HTERT RPE-1 (cell line): ENCODE measurements around the gene FLAD1.
"Not testable (repeated sequence)": the region's sequence is repeated elsewhere in the genome, so short reads cannot be mapped to it uniquely, and the experiment has no call there.

Source experiments
- in situ Hi-C: fragments of 300-500 bp; cut with MboI; formaldehyde crosslinking; loops from 4 replicates; pipeline ENCODE4 v1.14.3; 2020; ENCODE audit warnings: low sequenced_read_pairs

The FLAD1 gene

GRCh38 chr1:154988058-154988954 is 5.2 kb downstream of the FLAD1 start:
- in situ Hi-C loops = no loop called here

- in situ Hi-C loops = no loop called here
Measured at GRCh38 chr1:154989195-154989860, 6.2 kb downstream of the FLAD1 start.

DNA sequence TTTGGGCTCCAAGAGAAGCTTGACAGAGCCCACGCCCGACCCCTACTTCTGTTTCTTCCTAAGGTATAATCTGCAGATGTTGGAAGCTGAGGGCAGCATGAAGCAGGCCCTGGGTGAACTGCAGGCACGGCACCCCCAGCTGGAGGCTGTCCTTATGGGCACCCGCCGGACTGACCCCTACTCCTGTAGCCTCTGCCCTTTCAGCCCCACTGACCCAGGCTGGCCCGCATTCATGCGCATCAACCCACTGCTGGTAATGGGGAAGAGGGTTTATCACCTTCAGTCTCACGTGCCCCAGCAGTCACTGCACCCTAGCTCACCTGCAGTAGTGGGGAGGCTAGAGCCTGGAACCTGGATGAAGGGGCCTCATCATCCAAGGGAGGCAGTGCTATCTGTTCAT is 7.1 kb downstream of the FLAD1 start:
- in situ Hi-C loops = no loop called here

DNA sequence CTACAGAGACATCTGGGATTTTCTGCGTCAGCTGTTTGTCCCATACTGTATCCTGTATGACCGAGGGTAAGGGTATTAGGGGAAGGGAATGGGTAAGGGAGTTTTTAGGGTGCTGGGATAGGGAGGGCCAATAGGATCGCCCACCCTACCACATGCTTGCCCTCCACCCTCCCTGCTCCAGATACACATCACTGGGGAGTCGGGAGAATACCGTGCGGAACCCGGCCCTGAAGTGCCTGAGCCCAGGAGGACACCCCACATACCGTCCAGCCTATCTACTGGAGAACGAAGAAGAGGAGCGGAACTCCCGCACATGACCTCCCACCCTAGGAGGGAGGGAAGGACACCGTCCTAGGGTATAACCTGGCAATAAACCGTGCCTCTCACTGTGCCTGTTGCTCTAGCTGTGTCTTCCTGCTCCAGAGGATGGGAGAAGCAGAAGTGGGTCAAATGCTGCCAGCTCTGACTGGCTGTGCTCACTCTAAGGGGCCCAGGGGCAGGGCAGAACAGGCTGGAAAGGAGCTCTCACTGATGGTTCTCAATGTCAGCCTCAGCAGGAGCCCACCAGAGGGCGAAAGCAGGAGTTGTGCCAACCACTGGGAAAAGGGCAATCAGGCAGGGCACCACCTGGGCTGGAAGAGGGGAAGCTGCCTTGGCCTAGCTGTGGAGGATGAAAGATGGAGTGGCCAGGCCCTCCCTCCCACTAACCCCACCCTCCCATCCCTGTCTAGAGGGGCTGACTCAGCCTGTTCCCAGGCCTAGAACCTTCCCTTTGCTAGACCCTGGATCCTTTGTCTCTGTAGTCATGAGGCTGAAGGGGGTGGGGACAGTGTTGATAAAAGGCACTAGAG is 9.8 kb downstream of the FLAD1 start:
- in situ Hi-C loops = no loop called here

DNA sequence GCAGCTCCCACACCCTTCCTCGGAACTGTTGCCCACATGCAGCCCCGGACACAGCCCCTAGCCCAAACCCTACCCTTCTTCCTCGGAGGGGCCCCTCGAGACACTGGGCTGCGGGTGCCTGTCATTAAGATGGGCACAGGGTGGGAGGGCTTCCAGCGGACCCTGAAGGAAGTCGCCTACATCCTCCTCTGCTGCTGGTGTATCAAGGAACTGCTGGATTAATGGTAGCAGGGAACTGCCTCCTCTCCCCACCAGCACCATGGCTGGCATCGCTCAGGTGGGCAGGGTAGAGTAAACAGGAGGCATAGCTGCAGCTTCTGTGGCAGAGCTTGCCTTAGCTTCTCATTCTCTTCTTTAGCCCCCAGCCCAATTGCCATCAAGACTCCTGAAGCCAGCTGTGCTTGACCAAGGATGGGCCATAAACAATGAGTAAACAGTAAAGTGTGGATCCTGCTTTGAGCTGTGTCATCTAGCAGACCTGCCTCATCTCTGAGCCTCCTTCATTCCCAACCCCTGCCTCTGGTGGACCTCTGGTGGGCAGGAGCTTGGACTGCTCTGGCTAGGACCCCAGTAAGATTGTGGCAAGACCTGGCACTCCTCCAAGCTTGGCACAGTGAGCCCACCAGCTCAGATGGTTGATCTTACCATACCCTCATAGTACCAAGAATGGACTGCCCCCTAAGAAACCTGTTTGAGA is 10.6 kb downstream of the FLAD1 start, which contains the start of gene LENEP:
TSS of gene LENEP (plus strand) at position 15 of the 697 bp plus-strand sequence. CDS start at position 37, 22 bp downstream.
- in situ Hi-C loops = no loop called here

DNA sequence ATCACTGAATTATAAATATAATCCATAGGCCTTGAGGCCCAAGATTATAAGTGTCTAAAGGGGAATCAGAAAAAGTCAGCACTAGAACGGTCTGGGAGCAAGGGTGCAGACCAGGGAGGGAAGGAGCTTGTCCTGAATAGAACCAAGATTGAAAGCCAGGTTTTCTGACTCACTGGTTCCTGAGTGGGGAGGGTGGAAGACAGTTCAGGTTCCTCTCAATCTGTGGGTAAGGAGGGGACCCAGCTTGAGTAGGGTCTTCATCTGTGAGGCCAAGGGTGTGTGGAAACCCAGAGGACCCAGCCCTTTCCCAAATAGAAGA is 11.1 kb downstream of the FLAD1 start:
- in situ Hi-C loops = no loop called here

- in situ Hi-C loops = no loop called here
Measured at GRCh38 chr1:154994591-154994990, 11.4 kb downstream of the FLAD1 start.

DNA sequence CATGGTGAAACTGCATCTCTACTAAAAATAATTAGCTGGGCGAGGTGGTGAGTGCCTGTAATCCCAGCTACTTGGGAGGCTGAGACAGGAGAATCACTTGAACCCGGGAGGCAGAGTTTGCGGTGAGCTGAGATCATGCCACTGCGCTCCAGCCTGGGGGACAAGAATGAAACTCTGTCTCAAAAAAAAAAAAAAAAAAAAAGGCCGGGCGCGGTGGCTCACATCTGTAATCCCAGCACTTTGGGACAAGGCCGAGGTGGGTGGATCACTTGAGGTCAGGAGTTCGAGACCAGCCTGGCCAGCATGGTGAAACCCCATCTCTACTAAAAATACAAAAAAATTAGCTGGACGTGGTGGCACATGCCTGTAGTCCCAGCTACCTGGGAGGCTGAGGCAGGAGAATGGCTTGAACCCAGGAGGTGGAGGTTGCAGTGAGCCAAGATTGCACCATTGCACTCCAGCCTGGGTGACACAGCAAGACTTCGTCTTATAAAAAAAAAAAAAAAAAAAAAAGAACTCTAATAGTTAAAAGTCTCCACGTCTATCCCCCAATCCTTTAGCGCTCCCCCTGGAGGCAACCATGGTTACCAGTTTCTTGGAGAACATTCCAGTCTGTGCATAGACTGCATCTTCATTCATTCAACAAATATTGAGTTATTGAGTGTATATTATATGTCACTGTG is 12.3 kb downstream of the FLAD1 start:
- in situ Hi-C loops = not testable (repeated sequence)

DNA sequence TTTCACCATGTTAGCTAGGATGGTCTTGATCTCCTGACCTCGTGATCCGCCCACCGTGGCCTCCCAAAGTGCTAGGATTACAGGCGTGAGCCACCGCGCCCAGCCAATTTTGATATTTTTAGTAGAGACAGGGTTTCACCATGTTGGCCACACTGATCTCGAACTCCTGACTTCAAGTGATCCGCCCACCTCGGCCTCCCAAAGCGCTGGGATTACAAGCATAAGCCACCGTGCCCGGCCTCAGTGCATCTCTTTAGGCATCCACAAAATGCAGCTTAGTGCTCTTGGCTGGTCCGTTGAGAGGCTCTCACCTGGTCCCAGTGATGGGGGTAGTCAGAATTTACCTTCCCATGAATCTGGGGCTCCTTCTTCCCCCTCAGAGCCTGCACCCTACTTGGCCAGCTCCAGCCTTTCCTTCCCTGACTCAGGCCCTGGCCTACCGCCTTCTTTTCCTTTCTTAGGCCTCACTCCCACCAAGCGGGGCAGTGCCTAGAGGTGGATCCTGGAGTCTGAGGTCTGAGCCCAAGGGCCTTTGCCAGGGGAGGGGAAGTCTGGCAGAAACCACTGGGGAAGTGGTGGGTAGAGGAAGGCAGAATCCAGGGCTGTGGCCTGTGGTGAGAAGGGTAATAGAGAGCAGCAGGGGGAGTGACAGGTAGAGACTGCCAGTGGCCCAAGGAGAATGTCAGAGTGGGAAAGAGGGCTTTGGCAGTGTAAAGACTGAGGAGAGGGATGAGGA is 14.0 kb downstream of the FLAD1 start:
- in situ Hi-C loops = no loop called here

GRCh38 chr1:154998201-154998780 is 15.1 kb downstream of the FLAD1 start:
- in situ Hi-C loops = no loop called here

GRCh38 chr1:154998818-154999570 is 15.8 kb downstream of the FLAD1 start:
- in situ Hi-C loops = no loop called here

DNA sequence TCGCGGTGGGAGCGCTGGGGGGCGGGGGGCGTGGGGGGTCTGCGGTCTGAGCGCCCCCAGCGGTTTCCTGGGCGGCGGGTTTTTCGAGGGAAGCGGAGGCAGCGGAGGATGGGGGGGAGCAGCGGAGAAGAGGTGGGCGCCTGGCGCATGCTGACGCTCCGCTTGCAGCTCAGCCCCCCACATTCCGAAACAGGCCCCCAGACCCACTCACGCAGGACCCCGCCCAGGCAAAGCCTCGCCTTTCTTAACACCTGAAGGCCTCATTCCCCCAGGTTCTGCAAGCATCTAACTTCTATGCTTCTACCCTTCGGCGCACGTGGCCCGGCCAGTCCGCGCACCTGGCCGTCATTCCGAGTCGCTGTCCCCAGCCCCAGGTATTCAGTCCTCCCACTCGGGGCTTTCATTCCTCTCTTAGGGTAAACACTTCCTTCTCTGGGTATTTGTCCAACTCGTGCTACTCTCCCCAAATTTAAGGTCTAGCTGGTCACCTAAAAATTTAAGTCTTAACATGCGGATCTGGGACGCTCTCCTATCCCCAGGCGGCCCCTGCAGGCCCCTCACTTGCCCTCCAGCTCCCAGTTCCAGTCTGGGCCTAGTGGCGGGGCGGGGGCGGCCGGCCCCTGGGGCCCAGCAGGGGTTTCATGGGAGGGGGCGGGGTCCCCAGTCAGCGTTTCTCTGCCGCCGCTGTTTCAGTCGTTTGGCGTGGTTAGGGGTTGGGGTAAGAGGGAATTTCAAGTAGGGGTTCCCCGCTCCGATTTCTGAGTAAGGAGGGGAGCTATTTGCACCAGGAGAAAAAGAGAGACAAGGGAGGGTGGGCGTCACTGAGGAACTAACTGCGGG is 16.6 kb downstream of the FLAD1 start:
- in situ Hi-C loops = no loop called here

GRCh38 chr1:155000411-155000725 is 17.2 kb downstream of the FLAD1 start:
- in situ Hi-C loops = no loop called here

DNA sequence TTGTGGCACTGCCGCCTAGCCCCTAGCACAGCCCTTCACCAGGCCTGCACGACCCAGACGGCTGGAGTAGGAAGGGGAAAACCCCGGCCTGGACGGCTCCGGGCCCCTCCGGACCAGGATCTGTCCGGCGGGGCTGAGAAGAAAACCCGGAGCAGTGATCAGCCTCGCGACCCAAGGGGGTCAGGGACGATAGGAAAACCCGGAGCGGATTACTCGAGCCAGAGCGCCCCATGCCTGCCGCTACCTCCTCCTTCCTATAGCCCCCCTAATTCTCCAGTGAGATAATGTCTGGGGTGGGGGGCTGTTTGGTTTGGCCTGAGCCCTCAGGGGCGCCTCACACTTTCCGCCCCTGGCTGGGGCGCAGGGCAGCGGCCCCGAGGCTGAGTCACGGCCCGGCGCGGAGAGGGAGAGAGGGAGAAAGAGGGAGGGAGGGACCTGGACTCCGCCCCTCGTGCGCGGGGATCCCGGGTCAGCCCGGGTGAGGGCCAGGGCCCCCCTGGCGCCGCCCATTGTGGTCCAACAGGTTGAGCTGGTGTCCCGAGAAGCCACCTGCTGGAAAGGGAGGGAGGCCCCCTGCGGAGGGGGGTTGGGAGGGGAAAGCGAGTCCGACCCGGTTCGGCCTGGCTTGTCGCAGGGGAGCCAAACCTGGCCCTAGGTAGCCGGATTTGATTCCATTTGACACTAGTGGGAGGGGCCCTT is 17.7 kb downstream of the FLAD1 start:
- in situ Hi-C loops = no loop called here

GRCh38 chr1:155001425-155001674 is 18.2 kb downstream of the FLAD1 start:
- in situ Hi-C loops = no loop called here

- in situ Hi-C loops = no loop called here
Measured at GRCh38 chr1:155001675-155002463, 18.7 kb downstream of the FLAD1 start.
